Neural crest cell (in vitro differentiated cells): ENCODE results near the gene HDHD3. TPM values are rescaled to one million over a fixed set of nuclear protein-coding genes. Genes with fewer than 3 reads are reported as not detected.
A peak's percentile ranks its signal among the peaks of the same experiment; 100 is the strongest.
"Not testable (repeated sequence)": the region's sequence is repeated elsewhere in the genome, so short reads cannot be mapped to it uniquely, and the experiment has no call there.

Experiments
- DNase-seq: peaks from one replicate; pipeline ENCODE4 v3.0.0; 2021; ENCODE audit warnings: low read depth, mixed read lengths, low spot score
- H3K27ac Mint-ChIP-seq: one replicate; pipeline ENCODE4 v1.8.0; 2021; ENCODE audit warnings: mild to moderate bottlenecking, mixed read lengths; ENCODE audit not compliant: unreplicated experiment
- H3K27me3 Mint-ChIP-seq: 2 replicates; pipeline ENCODE4 v1.8.0; 2021; ENCODE audit warnings: low read depth, mild to moderate bottlenecking, mixed read lengths
- H3K36me3 Mint-ChIP-seq: 2 replicates; pipeline ENCODE4 v1.8.0; 2021; ENCODE audit warnings: low read depth, mild to moderate bottlenecking, mixed read lengths
- H3K4me1 Mint-ChIP-seq: 2 replicates; pipeline ENCODE4 v1.8.0; 2021; ENCODE audit warnings: mixed read lengths
- H3K4me3 Mint-ChIP-seq: one replicate; pipeline ENCODE4 v1.8.0; 2021; ENCODE audit warnings: mild to moderate bottlenecking, mixed read lengths
- H3K9me3 Mint-ChIP-seq: 2 replicates; pipeline ENCODE4 v1.8.0; 2021; ENCODE audit warnings: mixed read lengths
- CTCF ChIP-seq: fragments of 200-600 bp; sonication (generic); conservative IDR thresholded peaks from 2 replicates; pipeline ENCODE4 v1.5.0; 2021; ENCODE audit warnings: antibody characterized with exemption, mild to moderate bottlenecking
- total RNA-seq: library from RNA; stranded (reverse); gene quantifications from 2 replicates; pipeline ENCODE4 v1.2.1, GENCODE V29; 2021

HDHD3 gene
- total RNA-seq, 1 donor from 2014 or later, result 13.4 TPM

GRCh38 chr9:113410207-113410864 lies 33.5 kb upstream of the HDHD3 start, which contains the start of the genes C9orf43 and POLE3:
TSS of gene C9orf43 (plus strand) at chr9:113410747. CDS start at chr9:113413494, 2,747 bp downstream.
TSS of gene POLE3 (minus strand) at chr9:113410675. CDS start at chr9:113410293, 382 bp downstream.
- peaks cover 38% of the 10 kb centered on the region for H3K4me1 Mint-ChIP-seq
- H3K27me3 Mint-ChIP-seq, result no peaks in the 10 kb centered on the region
- peak within 1 kb of the TSS; percentile 99 for H3K4me3 Mint-ChIP-seq
- peak; percentile 91 for DNase-seq
- no peak for TF ChIP-seq CTCF
- H3K9me3 Mint-ChIP-seq, result no peaks in the 10 kb centered on the region
- H3K27ac Mint-ChIP-seq, result peak within 1 kb of the TSS; percentile 100
- peaks cover 11% of the 10 kb centered on the region for H3K36me3 Mint-ChIP-seq

- peaks cover 11% of the 10 kb centered on the region for H3K36me3 Mint-ChIP-seq
- TF ChIP-seq CTCF, result peak; percentile 21
- H3K9me3 Mint-ChIP-seq, result no peaks in the 10 kb centered on the region
- peak overlapping the region; percentile 100 for H3K27ac Mint-ChIP-seq
- H3K27me3 Mint-ChIP-seq, result no peaks in the 10 kb centered on the region
- peaks cover 38% of the 10 kb centered on the region for H3K4me1 Mint-ChIP-seq
- H3K4me3 Mint-ChIP-seq, result peak overlapping the region; percentile 99
- DNase-seq, result no peak
Measured at GRCh38 chr9:113409883-113410206, 33.1 kb upstream of the HDHD3 start.

- H3K27ac Mint-ChIP-seq, result peak overlapping the region; percentile 100
- peaks cover 11% of the 10 kb centered on the region for H3K36me3 Mint-ChIP-seq
- peak overlapping the region; percentile 99 for H3K4me3 Mint-ChIP-seq
- no peak for DNase-seq
- no peaks in the 10 kb centered on the region for H3K9me3 Mint-ChIP-seq
- TF ChIP-seq CTCF, result no peak
- no peaks in the 10 kb centered on the region for H3K27me3 Mint-ChIP-seq
- H3K4me1 Mint-ChIP-seq, result peaks cover 38% of the 10 kb centered on the region
Measured at GRCh38 chr9:113409481-113409880, 32.7 kb upstream of the HDHD3 start.

GRCh38 chr9:113406873-113407511 lies 30.2 kb upstream of the HDHD3 start:
- DNase-seq, result peak; percentile 53
- not testable (repeated sequence) for H3K9me3 Mint-ChIP-seq, H3K27me3 Mint-ChIP-seq
- Mint-ChIP-seq H3K27ac (peak overlapping the region; percentile 20), H3K36me3 (peaks cover 11% of the 10 kb centered on the region), H3K4me1 (peaks cover 38% of the 10 kb centered on the region), H3K4me3 (peak overlapping the region; percentile 99)
- TF ChIP-seq CTCF, result peak; percentile 82

GRCh38 chr9:113406353-113406752 lies 29.6 kb upstream of the HDHD3 start:
- not testable (repeated sequence) for H3K27me3 Mint-ChIP-seq, H3K4me3 Mint-ChIP-seq, H3K9me3 Mint-ChIP-seq, H3K27ac Mint-ChIP-seq, DNase-seq
- peaks cover 43% of the 10 kb centered on the region for H3K4me1 Mint-ChIP-seq
- peaks cover 11% of the 10 kb centered on the region for H3K36me3 Mint-ChIP-seq

- H3K27me3 Mint-ChIP-seq, result no peaks in the 10 kb centered on the region
- no peak overlapping the region for H3K27ac Mint-ChIP-seq
- H3K4me1 Mint-ChIP-seq, result peaks cover 37% of the 10 kb centered on the region
- H3K9me3 Mint-ChIP-seq, result no peaks in the 10 kb centered on the region
- peaks cover 6% of the 10 kb centered on the region for H3K36me3 Mint-ChIP-seq
- peak overlapping the region; percentile 44 for H3K4me3 Mint-ChIP-seq
- no peak for TF ChIP-seq CTCF
- DNase-seq, result no peak
Measured at GRCh38 chr9:113403646-113404045, 26.9 kb upstream of the HDHD3 start.
